Uterus (tissue), 2 donors: Measurements from ENCODE around the gene SLC9A1.
"Not testable (repeated sequence)": the region's sequence is repeated elsewhere in the genome, so short reads cannot be mapped to it uniquely, and the experiment has no call there.

ENCODE experiments used
- POLR2A ChIP-seq, 2 donors: fragments of 450-650 bp; IDR thresholded peaks; one replicate each; pipeline ENCODE4 v1.6.1; 2016; ENCODE audit warnings: antibody characterized with exemption in 2 of 2, mild to moderate bottlenecking in 1 of 2, moderate library complexity in 1 of 2
- TF ChIP-seq, protein P1 (sequence below), 4 experiments: fragments of 200-600 bp in 2 of 4; fragments of 450-650 bp in 2 of 4; sonication (generic) in 2 of 4; IDR thresholded peaks; one replicate each; pipeline ENCODE4 v1.5.1; 2016 to 2019; ENCODE audit warnings: antibody characterized with exemption in 4 of 4, mild to moderate bottlenecking in 2 of 4, moderate library complexity in 1 of 4

DNA sequence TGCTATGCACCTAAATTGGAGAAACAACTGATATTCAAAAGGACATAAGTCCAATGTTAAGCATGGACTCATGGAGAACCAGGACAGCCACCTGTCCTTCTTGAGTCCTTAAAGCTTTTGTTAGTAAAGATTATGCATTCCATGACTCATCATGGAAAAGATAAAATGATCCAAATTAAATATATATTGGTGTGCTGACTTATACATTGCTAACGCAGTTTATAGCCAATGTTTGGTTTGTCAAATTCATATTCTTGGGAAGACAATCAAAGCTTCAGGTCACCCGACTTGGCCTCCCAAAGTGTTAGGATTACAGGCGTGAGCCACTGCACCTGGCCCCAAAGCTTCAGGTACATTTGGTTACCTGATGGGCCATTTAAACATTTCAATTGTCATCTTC lies 29.7 kb upstream of the SLC9A1 start:
- TF ChIP-seq, protein P1, sequence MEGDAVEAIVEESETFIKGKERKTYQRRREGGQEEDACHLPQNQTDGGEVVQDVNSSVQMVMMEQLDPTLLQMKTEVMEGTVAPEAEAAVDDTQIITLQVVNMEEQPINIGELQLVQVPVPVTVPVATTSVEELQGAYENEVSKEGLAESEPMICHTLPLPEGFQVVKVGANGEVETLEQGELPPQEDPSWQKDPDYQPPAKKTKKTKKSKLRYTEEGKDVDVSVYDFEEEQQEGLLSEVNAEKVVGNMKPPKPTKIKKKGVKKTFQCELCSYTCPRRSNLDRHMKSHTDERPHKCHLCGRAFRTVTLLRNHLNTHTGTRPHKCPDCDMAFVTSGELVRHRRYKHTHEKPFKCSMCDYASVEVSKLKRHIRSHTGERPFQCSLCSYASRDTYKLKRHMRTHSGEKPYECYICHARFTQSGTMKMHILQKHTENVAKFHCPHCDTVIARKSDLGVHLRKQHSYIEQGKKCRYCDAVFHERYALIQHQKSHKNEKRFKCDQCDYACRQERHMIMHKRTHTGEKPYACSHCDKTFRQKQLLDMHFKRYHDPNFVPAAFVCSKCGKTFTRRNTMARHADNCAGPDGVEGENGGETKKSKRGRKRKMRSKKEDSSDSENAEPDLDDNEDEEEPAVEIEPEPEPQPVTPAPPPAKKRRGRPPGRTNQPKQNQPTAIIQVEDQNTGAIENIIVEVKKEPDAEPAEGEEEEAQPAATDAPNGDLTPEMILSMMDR (IDR thresholded peaks at IDR 0.05) = not testable (repeated sequence)
- not testable (repeated sequence) for TF ChIP-seq POLR2A (IDR thresholded peaks at IDR 0.05)
